KOPT-K1 (cell line): ENCODE measurements around the gene UMODL1.

Experiments
- H3K27ac ChIP-seq: fragments of 200-600 bp; sonication (generic); 2 replicates; pipeline ENCODE4 v1.5.1; 2016; ENCODE audit warnings: antibody characterized with exemption, mild to moderate bottlenecking, low read depth, low read length; ENCODE audit not compliant: poor library complexity, severe bottlenecking
- H3K36me3 ChIP-seq: fragments of 200-600 bp; sonication (generic); 2 replicates; pipeline ENCODE4 v1.5.1; 2017; ENCODE audit warnings: antibody characterized with exemption, mild to moderate bottlenecking, low read length, moderate library complexity; ENCODE audit not compliant: insufficient read depth
- H3K9me3 ChIP-seq: fragments of 200-600 bp; sonication (generic); 2 replicates; pipeline ENCODE4 v1.5.1; 2017; ENCODE audit warnings: antibody characterized with exemption, low read length, mild to moderate bottlenecking; ENCODE audit not compliant: insufficient read depth, poor library complexity, severe bottlenecking

Gene UMODL1

DNA sequence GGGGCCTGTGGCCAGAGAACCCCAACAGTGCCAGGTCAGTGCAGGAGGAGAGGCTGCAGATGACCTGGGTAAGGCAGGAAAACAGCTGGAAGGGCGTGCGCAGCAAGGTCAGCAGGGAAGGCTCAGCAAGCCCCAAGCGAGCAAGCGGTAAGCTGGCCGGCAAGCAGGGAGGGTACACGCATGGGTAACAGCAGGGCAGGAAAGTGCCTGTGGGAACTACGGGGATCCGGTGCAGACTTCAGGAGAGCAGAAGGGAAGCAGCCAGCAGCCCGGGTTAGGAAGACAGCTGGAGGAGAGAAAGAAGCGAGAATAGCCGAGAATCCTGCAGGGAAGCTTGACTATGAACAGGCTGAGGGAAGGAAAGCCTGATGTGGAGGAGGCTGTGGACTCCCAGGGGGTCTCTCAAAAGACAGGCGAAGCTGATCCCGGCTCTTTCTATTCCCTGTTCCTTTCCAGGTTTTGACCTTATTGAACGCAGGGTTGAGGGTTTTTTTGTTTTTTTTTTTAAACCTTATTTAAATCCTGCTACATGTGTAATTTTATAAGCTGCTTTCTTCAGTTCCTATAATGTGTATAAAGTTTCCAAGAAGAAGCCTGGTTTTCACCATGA, 20.9 kb downstream of the UMODL1 start:
- Histone ChIP-seq H3K9me3 (peaks cover 10% of the 10 kb centered on the region), H3K27ac (no peak overlapping the region), H3K36me3 (no peaks in the 10 kb centered on the region)

DNA sequence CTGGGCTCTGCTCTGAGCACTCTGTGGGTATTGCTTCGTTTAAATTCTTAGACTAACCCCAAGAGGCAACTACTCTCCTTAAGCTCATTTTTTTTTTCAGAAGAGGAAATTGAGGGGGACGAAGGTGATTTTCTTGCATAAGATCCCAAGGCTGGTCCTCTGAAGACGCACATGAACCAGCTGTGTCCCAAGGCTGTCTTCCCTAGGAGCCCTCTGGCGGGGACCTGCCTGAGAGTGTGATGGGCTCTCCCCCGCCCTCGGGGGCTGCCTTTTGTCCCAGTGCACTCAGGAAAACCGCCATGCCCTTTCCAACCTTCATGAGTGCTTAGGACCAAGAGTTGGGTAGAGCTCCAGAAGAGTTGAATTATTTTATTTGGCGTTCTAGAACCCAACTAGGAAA, 21.7 kb downstream of the UMODL1 start:
- Histone ChIP-seq H3K9me3 (peaks cover 10% of the 10 kb centered on the region), H3K36me3 (no peaks in the 10 kb centered on the region), H3K27ac (no peak overlapping the region)

DNA sequence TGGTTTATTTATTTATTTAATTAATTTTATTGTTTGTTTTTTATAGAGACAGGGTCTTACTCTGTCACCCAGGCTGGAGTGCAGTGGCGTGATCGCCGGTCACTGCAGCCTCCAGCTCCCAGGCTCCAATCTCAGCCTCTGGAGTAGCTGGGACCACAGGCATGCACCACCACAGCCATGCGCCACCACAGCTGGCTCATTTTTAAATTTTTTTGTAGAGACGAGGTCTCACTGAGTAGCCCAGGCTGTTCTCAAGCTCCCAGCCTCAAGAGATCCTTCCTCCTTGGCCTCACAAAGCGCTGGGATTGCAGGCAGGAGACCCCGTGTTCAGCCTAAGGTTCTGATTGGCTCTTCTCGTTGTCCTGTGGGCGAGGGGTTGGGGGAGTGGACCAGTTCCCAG, 22.1 kb downstream of the UMODL1 start:
- Histone ChIP-seq H3K36me3 (no peaks in the 10 kb centered on the region), H3K9me3 (peaks cover 10% of the 10 kb centered on the region), H3K27ac (no peak overlapping the region)

DNA sequence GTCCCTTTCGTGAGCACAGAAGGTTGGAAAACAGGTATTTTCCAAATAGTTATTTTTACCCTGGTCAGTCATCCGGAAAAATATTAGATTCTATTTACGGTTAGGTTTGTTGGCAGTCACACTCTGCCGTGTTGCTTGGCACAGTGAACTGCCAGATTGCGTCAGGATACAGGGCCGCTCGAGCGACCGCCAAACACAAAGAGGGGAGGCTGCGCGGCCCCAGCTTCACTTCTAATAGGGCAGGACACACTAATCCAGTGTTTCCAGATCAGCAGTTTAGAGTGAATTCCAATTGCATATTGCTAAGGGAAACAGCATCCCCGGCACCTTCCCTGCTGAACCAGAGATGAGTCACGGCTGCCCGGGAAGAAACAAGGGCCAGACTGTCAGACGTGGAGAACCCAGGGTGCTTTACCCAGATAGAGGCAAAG, 22.9 kb downstream of the UMODL1 start:
- Histone ChIP-seq H3K36me3 (no peaks in the 10 kb centered on the region), H3K9me3 (peaks cover 10% of the 10 kb centered on the region), H3K27ac (no peak overlapping the region)

DNA sequence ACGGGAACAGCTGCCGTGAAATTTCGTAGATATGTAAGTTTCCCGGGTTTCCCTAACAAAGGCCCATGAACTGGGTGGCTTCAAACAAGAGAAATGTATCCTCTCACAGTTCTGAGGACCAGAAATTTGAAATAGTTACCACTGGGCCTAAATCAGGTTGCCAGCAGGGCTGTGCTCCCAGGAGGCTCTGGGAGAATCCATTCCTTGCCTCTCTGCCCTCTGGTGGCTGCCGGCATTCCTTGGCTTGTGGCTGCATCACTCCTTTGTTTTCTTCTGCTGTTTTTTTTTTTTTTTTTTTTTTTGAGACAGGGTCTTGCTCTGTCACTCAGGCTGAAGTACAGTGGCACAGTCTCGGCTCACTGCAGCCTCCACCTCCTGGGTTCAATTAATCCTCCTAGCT, 23.7 kb downstream of the UMODL1 start:
- H3K27ac ChIP-seq, result no peak overlapping the region
- H3K36me3 ChIP-seq, result no peaks in the 10 kb centered on the region
- H3K9me3 ChIP-seq, result peaks cover 10% of the 10 kb centered on the region

DNA sequence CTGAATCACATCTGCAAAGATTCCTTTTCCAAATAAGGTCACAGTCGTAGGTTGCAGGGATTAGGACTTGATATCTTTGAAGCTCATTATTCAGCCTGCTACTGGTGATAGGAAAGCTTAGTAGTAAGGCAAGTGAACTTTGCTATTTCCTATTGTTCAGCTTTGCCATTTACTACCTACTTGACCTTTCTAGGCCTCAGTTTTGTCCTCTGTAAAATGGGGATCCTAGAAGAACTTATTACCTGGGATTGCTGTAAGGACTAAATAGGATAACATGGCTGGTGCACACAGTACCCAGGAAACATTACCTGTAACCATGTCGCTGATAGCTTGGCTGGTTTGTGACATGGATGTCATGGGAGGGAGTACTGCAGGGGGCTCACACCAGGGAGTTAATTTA, 24.5 kb downstream of the UMODL1 start:
- H3K36me3 ChIP-seq, result no peaks in the 10 kb centered on the region
- peaks cover 10% of the 10 kb centered on the region for H3K9me3 ChIP-seq
- no peak overlapping the region for H3K27ac ChIP-seq

DNA sequence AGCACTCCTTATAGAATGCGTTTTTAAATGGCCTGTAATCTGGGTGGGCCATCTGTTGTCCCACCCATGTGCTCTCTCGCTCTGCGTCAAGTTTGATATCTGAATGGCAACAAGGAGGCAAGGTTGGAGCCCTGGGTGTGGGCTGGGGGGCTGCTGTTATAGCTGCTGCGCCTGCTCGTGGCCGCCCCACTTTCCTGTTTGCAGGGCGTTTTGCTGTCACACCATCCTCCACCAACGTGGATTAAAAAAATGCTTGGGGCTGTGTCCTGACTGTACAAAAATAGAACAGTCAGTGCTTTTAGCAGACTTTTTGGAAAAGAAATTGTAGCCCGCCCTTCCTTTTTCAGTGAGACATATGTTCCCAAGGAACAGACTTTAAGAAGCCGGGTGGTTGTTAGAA, 25.4 kb downstream of the UMODL1 start:
- H3K9me3 ChIP-seq, result peaks cover 10% of the 10 kb centered on the region
- no peak overlapping the region for H3K27ac ChIP-seq
- H3K36me3 ChIP-seq, result no peaks in the 10 kb centered on the region

DNA sequence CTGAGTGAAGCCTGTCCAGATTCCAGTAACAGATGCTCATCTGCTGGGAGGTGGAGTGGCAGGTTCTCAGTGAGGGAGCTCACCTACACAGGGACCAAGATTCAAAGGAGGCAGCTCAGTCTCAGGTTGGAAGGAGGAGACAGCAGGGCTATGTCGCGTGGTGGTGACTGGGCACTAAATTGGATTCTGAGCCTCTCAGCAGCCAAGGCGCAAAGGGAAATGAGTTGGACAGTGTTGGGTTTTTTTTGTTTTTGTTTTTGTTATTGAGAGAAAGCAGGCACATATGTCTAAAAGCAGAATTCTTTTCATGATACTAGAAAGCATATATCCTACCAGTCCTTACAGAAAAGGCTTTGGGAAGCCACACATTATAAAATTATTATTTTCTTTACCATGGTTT, 26.2 kb downstream of the UMODL1 start:
- Histone ChIP-seq H3K27ac (no peak overlapping the region), H3K36me3 (no peaks in the 10 kb centered on the region), H3K9me3 (peaks cover 10% of the 10 kb centered on the region)

DNA sequence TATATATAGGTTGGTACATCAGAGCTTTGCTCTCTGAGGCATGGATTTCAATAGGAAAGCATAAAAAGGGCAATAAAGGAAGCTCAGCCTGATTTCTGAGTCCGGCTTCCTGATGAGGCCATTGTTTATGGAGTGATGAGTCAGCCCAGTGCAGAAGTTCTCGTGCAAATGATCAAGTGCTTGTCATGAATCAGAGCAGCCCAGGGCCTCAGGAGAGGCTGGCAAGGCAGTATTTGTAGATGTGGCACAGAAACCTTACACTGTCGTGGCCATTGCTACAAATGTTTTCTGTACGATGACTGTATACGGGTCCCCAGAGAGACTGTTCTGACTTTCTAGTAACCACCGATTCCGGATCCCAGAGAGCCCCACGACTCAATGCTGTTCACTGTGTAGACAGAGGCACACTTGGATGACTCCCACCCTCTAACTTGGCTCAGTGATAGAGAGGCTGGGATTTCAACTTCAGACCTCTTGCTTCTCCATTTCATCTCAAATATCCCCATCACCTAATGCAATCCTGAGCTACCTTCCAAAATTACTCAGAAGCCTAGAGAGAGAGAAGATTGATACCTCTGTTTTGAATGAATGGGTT, 26.8 kb downstream of the UMODL1 start:
- Histone ChIP-seq H3K27ac (no peak overlapping the region), H3K36me3 (no peaks in the 10 kb centered on the region)

DNA sequence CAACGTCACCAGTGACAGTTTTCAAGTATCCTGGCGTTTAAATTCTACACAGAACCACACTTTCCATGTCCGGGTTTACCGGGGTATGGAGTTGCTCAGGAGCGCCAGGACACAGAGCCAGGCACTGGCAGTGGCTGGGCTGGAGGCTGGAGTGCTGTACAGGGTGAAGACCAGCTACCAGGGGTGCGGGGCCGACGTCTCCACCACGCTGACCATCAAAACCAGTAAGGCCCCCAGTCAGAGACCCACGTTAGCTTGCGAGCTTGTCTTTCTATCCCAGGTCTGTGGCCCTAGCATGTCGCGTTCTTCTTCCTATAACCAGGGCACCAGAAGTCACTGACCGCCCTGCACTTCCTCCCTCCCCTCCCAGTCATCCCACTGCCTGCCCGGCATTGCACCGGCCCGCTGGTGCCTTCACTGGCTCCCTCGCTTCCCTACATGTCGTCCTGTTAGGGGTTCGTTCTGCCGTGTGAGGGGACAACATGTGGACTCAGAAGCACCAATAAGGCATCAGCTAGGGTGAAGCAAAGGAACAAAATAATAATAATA, 27.9 kb downstream of the UMODL1 start:
- no peak overlapping the region for H3K27ac ChIP-seq
- H3K9me3 ChIP-seq, result peaks cover 10% of the 10 kb centered on the region
- H3K36me3 ChIP-seq, result no peaks in the 10 kb centered on the region

More for the DNA sequence above, 26.8 kb downstream of the UMODL1 start:
- H3K9me3 ChIP-seq, result peaks cover 10% of the 10 kb centered on the region

DNA sequence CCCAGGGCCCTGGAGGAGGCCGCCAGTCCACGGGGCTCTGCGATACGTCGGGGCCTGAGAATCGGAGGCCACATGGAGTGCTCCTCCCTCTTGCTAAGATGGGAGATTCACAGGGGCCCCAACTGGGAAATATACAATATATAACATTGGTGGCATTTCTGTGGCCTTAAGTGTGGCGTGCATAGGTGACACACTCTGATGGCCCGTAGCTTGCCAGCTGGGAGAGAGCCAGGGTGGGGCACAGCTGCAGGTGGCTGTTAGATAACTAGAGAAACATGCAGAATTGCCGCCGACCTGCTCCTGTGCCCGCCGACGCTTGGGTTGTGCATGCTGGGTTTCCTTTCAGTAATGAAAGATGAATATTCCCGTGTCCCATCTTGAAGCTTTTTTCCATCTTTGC, 30.1 kb downstream of the UMODL1 start:
- Histone ChIP-seq H3K27ac (no peak overlapping the region), H3K36me3 (no peaks in the 10 kb centered on the region), H3K9me3 (no peaks in the 10 kb centered on the region)

DNA sequence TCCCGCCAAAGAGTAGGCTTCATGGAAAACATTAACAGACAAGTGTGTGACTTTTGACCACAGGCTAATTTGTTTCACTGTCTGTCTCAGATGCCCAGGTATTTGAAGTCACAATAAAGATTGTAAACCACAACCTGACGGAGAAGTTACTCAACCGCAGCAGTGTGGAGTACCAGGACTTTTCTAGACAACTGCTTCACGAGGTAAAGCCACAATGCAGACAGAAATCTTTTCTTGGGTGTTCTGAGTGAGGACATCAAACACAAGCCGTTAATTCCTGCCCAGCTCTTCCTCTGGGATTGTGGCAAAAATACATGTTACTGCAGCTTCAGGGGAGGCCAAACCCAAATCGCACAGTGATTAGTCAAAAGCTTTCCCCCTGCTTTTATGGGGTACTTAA, 31.0 kb downstream of the UMODL1 start:
- no peaks in the 10 kb centered on the region for H3K36me3 ChIP-seq
- H3K9me3 ChIP-seq, result no peaks in the 10 kb centered on the region
- H3K27ac ChIP-seq, result peak overlapping the region; percentile 52

DNA sequence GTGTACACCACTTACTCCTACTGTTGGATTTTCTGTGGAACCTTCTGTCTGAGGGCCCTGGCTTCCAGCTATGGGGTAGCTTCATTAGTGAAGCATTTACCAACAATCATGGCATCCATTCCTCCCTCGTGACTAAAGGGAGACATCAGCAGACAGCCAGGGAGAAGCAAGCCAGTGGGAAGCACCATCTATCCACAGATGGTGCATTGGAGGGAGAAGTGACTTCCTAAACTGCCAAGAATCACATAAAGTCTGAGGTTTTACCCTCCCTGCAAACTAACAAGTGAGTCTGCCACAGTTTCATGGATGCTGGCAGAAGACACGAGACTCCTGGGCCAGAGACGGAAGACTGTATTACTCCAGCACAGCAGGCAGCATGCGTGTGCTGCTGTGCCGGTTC, 31.4 kb downstream of the UMODL1 start:
- no peaks in the 10 kb centered on the region for H3K36me3 ChIP-seq
- H3K27ac ChIP-seq, result peak overlapping the region; percentile 52
- no peaks in the 10 kb centered on the region for H3K9me3 ChIP-seq

DNA sequence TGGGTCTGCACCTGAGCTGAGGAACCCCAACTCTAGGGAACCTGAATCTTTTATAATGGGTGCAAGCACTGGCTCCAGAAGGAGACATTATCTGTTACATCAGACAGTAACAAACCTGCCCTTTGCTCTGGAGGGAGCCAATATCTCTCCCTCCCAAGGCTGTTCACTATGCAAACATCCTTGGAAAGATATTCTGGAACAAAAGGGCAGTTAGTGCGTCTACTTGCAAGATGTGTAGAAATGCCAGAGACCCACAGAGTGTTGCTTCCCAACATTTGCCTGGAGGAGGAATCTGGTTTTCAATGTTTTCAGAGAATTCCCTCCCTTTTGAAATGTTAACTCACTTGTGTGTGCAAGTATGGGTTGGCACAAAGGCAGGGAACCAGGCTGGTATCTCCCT, 31.9 kb downstream of the UMODL1 start:
- H3K27ac ChIP-seq, result peak overlapping the region; percentile 52
- no peaks in the 10 kb centered on the region for H3K9me3 ChIP-seq
- no peaks in the 10 kb centered on the region for H3K36me3 ChIP-seq

DNA sequence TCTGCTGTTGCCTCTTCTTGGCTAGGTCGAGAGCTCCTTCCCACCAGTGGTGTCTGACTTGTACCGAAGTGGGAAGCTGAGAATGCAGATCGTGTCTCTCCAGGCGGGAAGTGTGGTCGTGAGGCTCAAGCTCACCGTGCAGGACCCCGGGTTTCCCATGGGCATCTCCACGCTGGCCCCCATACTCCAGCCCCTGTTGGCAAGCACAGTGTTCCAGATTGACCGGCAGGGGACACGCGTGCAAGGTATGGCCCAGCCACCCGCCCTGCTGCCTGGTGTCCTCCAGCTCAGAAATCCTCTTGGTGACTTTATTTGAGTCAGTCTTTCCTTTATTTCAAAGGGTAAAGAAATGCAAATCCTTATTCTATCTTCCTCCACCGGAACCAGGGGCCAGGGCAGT, 32.7 kb downstream of the UMODL1 start:
- Histone ChIP-seq H3K27ac (no peak overlapping the region), H3K36me3 (no peaks in the 10 kb centered on the region), H3K9me3 (no peaks in the 10 kb centered on the region)
